ENCODE results near the gene NME3. TPM values are rescaled to one million over a fixed set of nuclear protein-coding genes. Genes with fewer than 3 reads are reported as not detected.

NME3 gene
- polyA plus RNA-seq, 5 donors: 16.6 to 56.6 (median 30.3) TPM

DNA sequence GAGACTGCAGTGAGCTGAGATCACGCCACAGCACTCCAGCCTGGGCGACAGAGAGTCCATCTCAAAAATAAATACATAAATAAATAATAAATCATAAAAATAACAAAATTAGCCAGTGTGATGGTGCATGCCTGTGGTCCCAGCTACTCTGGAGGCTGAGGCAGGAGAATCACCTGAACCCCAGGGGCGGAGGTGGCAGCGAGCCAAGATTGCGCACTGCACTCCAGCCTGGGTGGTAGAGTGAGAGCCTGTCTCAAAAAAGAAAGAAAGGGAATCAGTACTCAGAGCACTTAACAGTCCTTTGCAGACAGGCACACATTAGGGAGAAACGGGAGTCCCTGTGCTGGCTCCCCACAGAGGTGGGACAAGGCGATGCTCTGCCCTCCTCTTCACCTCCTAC, 40.3 kb downstream of the NME3 start:
- DNase-seq: no peak

DNA sequence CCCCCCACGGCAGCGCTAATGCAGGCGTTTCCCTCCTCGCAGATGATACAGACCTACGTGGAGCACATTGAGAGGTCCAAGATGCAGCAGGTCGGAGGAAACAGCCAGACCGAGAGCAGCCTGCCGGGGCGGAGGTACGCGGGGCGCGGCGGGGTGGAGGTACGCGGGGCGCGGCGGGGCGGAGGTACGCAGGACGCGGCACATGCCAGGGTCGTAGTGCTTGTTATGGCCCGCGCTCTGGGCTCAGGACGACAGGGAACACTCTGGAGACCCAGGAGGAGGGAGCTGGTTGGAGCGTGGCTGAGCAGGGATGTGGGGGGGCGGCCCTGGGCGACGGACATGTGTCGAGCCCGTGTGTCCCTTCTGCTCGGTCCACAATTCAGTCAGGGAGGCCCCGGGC, 41.9 kb downstream of the NME3 start:
- DNase-seq: no peak

DNA sequence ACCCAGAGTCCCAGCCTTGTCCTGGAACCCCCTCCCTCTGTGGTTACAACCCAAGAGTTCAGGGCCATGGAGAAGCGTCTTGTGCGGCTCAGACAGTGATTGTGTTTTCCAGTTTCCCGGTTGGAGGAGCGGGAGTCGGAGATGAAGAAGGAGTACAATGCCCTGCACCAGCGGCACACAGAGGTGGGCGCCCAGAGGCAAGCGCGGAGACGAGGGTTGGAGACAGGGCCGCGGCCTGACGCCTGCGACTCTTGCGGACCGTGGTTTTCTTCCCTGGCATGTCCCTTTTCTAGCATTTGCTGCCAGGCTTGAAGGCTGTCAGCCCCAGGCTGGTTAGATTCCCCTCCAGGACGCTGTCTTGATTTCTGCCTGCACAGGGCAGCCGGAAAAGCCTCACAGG, 42.3 kb downstream of the NME3 start:
- DNase-seq: no peak

DNA sequence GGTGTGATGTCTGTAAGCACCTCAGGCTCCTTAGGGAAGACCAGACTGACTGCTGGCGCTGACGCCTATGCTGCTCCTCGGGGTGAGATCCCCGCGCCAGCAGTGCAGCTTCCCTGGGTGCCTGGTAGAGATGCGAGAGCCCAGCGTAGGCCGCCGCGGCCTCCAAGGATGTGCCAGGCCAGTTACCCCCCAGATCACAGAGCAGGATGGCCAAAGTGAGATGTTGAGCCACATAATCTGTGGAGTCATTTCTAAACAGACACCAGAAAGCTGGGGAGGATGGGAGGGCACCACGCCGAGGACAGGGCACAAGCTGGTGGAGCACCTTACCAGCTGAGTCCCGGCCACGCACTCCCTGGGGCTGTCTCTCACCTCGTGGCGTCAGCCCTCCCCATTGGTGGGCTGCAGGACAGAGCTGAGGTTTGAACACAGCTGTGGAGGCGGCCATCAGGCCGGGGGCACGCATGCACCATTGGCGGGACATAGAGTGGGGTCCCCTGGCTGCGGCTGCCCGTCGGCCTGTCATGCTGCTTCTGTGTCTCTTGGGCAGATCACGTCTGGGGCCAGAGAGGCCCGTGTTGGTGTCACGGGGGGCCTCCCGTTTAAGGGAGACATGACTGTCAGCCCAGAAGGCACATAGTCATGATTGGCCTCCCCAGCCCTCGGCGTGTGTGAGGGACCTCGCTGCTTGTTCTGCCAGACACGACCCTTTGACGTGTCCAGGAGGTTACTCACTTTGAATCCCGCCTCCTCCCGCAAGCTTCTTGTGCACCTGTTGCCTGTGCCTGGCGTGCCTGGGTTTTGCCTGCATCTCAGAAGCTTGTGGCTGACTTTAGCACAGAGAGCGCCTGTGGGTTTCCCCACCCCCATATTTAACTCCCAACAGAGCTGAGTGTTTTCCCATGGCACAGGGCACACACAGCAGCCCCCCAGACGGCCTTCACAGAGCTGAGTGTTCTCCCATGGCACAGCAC, 43.4 kb downstream of the NME3 start:
- DNase-seq: no peak

DNA sequence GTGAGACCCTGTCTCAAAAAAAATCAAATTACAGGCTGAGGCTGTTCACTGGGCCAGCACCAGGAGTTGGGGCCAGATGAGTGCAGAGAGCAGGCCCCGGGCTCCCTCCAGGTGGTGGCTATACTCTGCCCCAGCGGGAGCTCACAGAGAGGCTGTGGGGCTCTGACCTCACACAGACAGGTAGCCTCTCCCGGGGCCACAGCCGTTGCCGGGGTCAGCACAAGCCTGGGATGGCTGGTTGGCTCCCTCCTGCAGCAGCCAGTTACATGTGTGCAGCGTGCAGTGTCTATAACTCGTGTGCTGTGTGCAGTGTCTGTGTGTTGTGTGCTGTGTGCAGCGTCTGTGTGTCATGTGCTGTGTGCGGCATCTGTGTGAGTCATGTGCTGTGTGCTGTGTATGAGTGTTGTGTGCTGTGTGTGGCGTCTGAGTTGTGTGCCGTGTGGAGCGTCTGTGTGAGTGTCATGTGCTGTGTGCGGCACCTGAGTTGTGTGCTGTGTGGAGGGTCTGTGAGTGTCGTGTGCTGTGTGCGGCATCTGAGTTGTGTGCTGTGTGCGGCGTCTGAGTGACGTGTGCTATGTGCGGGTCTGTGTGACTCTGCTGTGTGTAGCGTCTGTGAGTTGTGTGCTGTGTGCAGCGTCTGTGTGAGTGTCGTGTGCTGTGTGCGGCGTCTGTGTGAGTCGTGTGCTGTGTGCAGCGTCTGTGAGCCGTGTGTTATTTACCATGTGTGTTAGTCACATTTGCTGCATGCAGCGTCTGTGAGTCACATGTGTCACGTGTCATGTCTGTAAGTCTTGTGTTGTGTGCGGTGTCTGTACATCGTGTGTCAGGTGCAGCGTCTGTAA, 44.5 kb downstream of the NME3 start:
- DNase-seq: no peak

DNA sequence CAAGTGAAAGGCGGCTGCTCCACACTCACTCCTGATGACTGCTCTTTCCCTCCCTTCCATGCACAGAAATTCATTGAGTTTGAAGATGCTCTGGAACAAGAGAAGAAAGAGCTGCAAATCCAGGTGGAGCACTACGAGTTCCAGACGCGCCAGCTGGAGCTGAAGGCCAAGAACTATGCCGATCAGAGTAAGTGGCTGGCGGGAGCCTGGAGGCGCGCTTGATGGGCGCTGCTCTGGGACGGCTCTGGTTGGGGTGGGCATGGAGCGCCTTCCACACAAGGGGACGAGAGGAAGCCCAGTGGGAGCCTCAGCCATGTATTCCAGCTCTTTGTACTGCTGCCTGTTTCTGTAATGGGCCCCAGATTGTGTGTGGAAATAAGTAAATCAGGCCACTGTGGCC, 46.9 kb downstream of the NME3 start:
- DNase-seq: no peak

DNA sequence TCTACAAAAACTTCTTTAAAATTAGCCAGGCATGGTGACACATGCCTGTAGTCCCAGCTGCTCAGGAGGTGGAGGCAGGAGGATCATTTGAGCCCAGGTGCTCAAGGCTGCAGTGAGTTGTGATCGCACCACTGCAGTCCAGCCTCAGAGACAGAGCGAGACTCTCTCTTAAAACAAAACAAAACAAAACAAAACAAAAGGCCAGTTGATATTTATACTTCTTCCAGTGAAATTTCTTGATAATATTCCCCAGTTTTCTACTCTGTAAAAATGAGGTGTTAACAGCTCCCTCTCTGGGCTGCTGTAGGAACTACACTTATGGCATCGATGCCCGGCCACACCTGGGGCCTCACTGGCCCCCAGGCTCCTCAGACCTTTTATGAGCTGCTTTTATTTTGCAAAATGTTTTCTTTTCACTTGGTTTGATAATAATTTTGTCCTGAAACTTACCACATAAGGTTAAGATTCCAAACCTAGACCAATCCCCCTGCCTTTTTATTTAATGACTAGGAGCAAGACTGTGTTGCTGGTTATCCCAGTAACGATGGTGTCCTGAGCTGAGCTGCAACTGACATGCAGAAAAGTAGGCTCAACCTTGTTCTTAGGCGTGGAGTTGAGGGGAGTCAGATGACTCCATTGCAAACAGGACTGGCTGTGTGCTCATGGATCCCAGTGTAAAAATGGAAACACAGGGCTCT, 47.7 kb downstream of the NME3 start:
- DNase-seq: no peak

DNA sequence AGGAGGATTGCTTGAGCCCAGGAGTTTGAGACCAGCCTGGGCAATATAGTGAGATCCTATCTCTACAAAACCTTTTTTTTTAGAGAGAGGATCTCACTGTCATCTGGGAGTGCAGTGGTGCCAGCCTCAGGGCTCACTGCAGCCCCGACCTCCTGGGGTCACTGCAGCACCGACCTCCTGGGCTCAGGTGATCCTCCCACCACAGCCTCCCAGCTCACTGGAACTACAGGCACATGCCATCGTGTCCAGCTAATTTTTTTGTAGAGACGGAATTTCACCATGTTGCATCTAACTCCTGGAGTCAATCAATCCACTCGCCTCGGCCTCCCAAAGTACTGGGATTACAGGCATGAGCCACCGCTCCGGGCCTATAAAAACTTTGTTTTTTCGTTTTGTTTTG, 50.0 kb downstream of the NME3 start:
- no peak for DNase-seq

Other genes starting within 250 kb of the NME3 start
- 10 to 100 TPM; 15.3 to 25.1 (median 17.9) TPM for gene TMEM204, start 237.9 kb downstream of the NME3 start, polyA plus RNA-seq (ENCODE audit: insufficient read depth in 1 of 5, insufficient read length in 5 of 5, low replicate concordance in 1 of 5)
- gene IFT140, start 159.5 kb downstream of the NME3 start, polyA plus RNA-seq (ENCODE audit: insufficient read depth in 1 of 5, insufficient read length in 5 of 5, low replicate concordance in 1 of 5): 10 to 100 TPM; 26.8 to 36.6 (median 28.8) TPM
- gene CRAMP1, start 159.2 kb downstream of the NME3 start, polyA plus RNA-seq (ENCODE audit: insufficient read depth in 1 of 5, insufficient read length in 5 of 5, low replicate concordance in 1 of 5): 10 to 100 TPM; 19.7 to 27.7 (median 24.5) TPM
- 10 to 100 TPM; 64.2 to 77.3 (median 73.7) TPM for gene JPT2, start 93.3 kb downstream of the NME3 start, polyA plus RNA-seq (ENCODE audit: insufficient read depth in 1 of 5, insufficient read length in 5 of 5, low replicate concordance in 1 of 5)
- 10 to 100 TPM; 45.3 to 74.0 (median 61.9) TPM for gene MAPK8IP3, start 65.3 kb downstream of the NME3 start, polyA plus RNA-seq (ENCODE audit: insufficient read depth in 1 of 5, insufficient read length in 5 of 5, low replicate concordance in 1 of 5)
- gene EME2, start 1.3 kb upstream of the NME3 start, polyA plus RNA-seq (ENCODE audit: insufficient read depth in 1 of 5, insufficient read length in 5 of 5, low replicate concordance in 1 of 5): 10 to 100 TPM in 1 of 5 donors, 1 to 10 TPM in 4; 6.7 to 10.5 (median 7.8) TPM
- gene MRPS34, start 1.6 kb upstream of the NME3 start, polyA plus RNA-seq (ENCODE audit: insufficient read depth in 1 of 5, insufficient read length in 5 of 5, low replicate concordance in 1 of 5): 10 to 100 TPM; 51.5 to 82.1 (median 57.4) TPM
- gene SPSB3, start 11.0 kb upstream of the NME3 start, polyA plus RNA-seq (ENCODE audit: insufficient read depth in 1 of 5, insufficient read length in 5 of 5, low replicate concordance in 1 of 5): 10 to 100 TPM; 24.0 to 47.3 (median 35.9) TPM
- gene NUBP2, start 11.4 kb upstream of the NME3 start, polyA plus RNA-seq (ENCODE audit: insufficient read depth in 1 of 5, insufficient read length in 5 of 5, low replicate concordance in 1 of 5): 10 to 100 TPM; 26.4 to 71.8 (median 40.8) TPM
- gene IGFALS, start 22.2 kb upstream of the NME3 start, polyA plus RNA-seq (ENCODE audit: insufficient read depth in 1 of 5, insufficient read length in 5 of 5, low replicate concordance in 1 of 5): 1 to 10 TPM; 1.1 to 4.2 (median 2.4) TPM
- 10 to 100 TPM; 20.1 to 32.2 (median 26.6) TPM for gene HAGH, start 55.3 kb upstream of the NME3 start, polyA plus RNA-seq (ENCODE audit: insufficient read depth in 1 of 5, insufficient read length in 5 of 5, low replicate concordance in 1 of 5)
- 10 to 100 TPM; 16.2 to 25.2 (median 16.9) TPM for gene FAHD1, start 55.7 kb upstream of the NME3 start, polyA plus RNA-seq (ENCODE audit: insufficient read depth in 1 of 5, insufficient read length in 5 of 5, low replicate concordance in 1 of 5)
- under 1 TPM; 0.23 to 0.86 (median 0.51) TPM for gene MEIOB, start 100.6 kb upstream of the NME3 start, polyA plus RNA-seq (ENCODE audit: insufficient read depth in 1 of 5, insufficient read length in 5 of 5, low replicate concordance in 1 of 5)
- gene HS3ST6, start 146.9 kb upstream of the NME3 start, polyA plus RNA-seq (ENCODE audit: insufficient read depth in 1 of 5, insufficient read length in 5 of 5, low replicate concordance in 1 of 5): under 1 TPM; 0.09 to 0.40 (median 0.18) TPM
- gene MSRB1, start 171.7 kb upstream of the NME3 start, polyA plus RNA-seq (ENCODE audit: insufficient read depth in 1 of 5, insufficient read length in 5 of 5, low replicate concordance in 1 of 5): 10 to 100 TPM; 11.8 to 22.8 (median 14.9) TPM
- gene RPL3L, start 183.1 kb upstream of the NME3 start, polyA plus RNA-seq (ENCODE audit: insufficient read depth in 1 of 5, insufficient read length in 5 of 5, low replicate concordance in 1 of 5): 1 to 10 TPM in 1 of 5 donors, under 1 TPM in 4; 0.05 to 2.0 (median 0.18) TPM
- 100 to 1,000 TPM in 1 of 5 donors, 10 to 100 TPM in 4; 78.0 to 123 (median 87.7) TPM for gene NDUFB10, start 188.0 kb upstream of the NME3 start, polyA plus RNA-seq (ENCODE audit: insufficient read depth in 1 of 5, insufficient read length in 5 of 5, low replicate concordance in 1 of 5)
- 1,000 to 10,000 TPM; 2,201 to 2,837 (median 2,396) TPM for gene RPS2, start 193.3 kb upstream of the NME3 start, polyA plus RNA-seq (ENCODE audit: insufficient read depth in 1 of 5, insufficient read length in 5 of 5, low replicate concordance in 1 of 5)
- under 1 TPM in 1 of 5 donors, not detected in 4; 0.13 TPM for gene RNF151, start 195.3 kb upstream of the NME3 start, polyA plus RNA-seq (ENCODE audit: insufficient read depth in 1 of 5, insufficient read length in 5 of 5, low replicate concordance in 1 of 5)
- 10 to 100 TPM; 22.8 to 42.3 (median 28.9) TPM for gene TBL3, start 200.5 kb upstream of the NME3 start, polyA plus RNA-seq (ENCODE audit: insufficient read depth in 1 of 5, insufficient read length in 5 of 5, low replicate concordance in 1 of 5)
- under 1 TPM in 4 of 5 donors, not detected in 1; 0.18 to 0.57 (median 0.39) TPM for gene NOXO1, start 209.9 kb upstream of the NME3 start, polyA plus RNA-seq (ENCODE audit: insufficient read depth in 1 of 5, insufficient read length in 5 of 5, low replicate concordance in 1 of 5)
- gene GFER, start 212.7 kb upstream of the NME3 start, polyA plus RNA-seq (ENCODE audit: insufficient read depth in 1 of 5, insufficient read length in 5 of 5, low replicate concordance in 1 of 5): 10 to 100 TPM; 17.0 to 28.1 (median 21.1) TPM
- under 1 TPM; 0.46 to 0.80 (median 0.65) TPM for gene SYNGR3, start 218.4 kb upstream of the NME3 start, polyA plus RNA-seq (ENCODE audit: insufficient read depth in 1 of 5, insufficient read length in 5 of 5, low replicate concordance in 1 of 5)
- 10 to 100 TPM; 11.9 to 32.1 (median 19.9) TPM for gene ZNF598, start 238.3 kb upstream of the NME3 start, polyA plus RNA-seq (ENCODE audit: insufficient read depth in 1 of 5, insufficient read length in 5 of 5, low replicate concordance in 1 of 5)
- gene NPW, start 248.2 kb upstream of the NME3 start, polyA plus RNA-seq (ENCODE audit: insufficient read depth in 1 of 5, insufficient read length in 5 of 5, low replicate concordance in 1 of 5): 1 to 10 TPM; 1.1 to 7.9 (median 2.3) TPM